ENCODE data around the gene SCGB1D4.

DNA sequence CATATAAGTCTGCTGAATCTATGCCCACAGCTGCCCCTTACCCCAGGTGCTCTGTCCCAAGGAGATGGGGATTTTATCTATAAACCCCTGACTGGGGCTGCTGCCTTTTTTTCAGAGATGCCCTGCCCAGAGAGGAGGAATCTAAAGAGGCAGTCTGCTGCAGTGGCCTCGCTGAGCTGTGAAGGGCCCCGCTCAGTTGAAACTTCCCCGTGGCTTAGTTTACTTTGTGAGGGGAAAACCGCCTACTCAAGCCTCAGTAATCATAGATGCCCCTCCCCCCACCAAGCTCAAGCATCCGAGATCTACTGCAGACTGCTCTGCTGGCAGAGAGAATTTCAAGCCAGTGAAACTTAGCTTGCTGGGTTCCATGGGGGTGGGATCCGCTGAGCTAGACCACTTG, 7.4 kb upstream of the SCGB1D4 start:
- TF ChIP-seq, protein P1, sequence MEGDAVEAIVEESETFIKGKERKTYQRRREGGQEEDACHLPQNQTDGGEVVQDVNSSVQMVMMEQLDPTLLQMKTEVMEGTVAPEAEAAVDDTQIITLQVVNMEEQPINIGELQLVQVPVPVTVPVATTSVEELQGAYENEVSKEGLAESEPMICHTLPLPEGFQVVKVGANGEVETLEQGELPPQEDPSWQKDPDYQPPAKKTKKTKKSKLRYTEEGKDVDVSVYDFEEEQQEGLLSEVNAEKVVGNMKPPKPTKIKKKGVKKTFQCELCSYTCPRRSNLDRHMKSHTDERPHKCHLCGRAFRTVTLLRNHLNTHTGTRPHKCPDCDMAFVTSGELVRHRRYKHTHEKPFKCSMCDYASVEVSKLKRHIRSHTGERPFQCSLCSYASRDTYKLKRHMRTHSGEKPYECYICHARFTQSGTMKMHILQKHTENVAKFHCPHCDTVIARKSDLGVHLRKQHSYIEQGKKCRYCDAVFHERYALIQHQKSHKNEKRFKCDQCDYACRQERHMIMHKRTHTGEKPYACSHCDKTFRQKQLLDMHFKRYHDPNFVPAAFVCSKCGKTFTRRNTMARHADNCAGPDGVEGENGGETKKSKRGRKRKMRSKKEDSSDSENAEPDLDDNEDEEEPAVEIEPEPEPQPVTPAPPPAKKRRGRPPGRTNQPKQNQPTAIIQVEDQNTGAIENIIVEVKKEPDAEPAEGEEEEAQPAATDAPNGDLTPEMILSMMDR (IDR thresholded peaks at IDR 0.05): no peak
- TF ChIP-seq POLR2A (IDR thresholded peaks at IDR 0.05) (no peak), POLR2AphosphoS5 (IDR thresholded peaks at IDR 0.05) (no peak)
